Fibroblast of skin of abdomen (primary cell): ENCODE results near the gene UNC45A.

Source experiments
- DNase-seq: peaks from one replicate; pipeline ENCODE4 v3.0.0-alpha.2; 2013

The UNC45A gene

GRCh38 chr15:90946941-90947576, 12.0 kb downstream of the UNC45A start:
- no peak for DNase-seq

GRCh38 chr15:90947577-90948357, 12.7 kb downstream of the UNC45A start:
- DNase-seq: no peak

GRCh38 chr15:90948506-90948905, 13.4 kb downstream of the UNC45A start:
- DNase-seq: no peak

GRCh38 chr15:90949979-90950675, 15.0 kb downstream of the UNC45A start:
- DNase-seq: no peak

- DNase-seq: no peak
Measured at GRCh38 chr15:90950676-90951075, 15.6 kb downstream of the UNC45A start.

GRCh38 chr15:90952901-90953677, 18.0 kb downstream of the UNC45A start:
- no peak for DNase-seq

- DNase-seq: no peak
Measured at GRCh38 chr15:90953947-90954711, 19.0 kb downstream of the UNC45A start.

- peak; percentile 95 for DNase-seq
Measured at GRCh38 chr15:90954712-90955623, 19.9 kb downstream of the UNC45A start, which contains the start of gene RCCD1. RCCD1 (plus strand) TSS chr15:90954884; CDS start chr15:90956735, 1,851 bp downstream.

GRCh38 chr15:90955624-90956273, 20.7 kb downstream of the UNC45A start:
- no peak for DNase-seq

- DNase-seq: peak; percentile 70
Measured at GRCh38 chr15:90956274-90957030, 21.4 kb downstream of the UNC45A start.

GRCh38 chr15:90957031-90957790, 22.1 kb downstream of the UNC45A start:
- peak; percentile 51 for DNase-seq

- DNase-seq: no peak
Measured at GRCh38 chr15:90957791-90958190, 22.7 kb downstream of the UNC45A start.

- no peak for DNase-seq
Measured at GRCh38 chr15:90959028-90959595, 24.0 kb downstream of the UNC45A start.

GRCh38 chr15:90959894-90960293, 24.8 kb downstream of the UNC45A start:
- peak; percentile 26 for DNase-seq

- DNase-seq: no peak
Measured at GRCh38 chr15:90960298-90961091, 25.4 kb downstream of the UNC45A start.

- no peak for DNase-seq
Measured at GRCh38 chr15:90962021-90962420, 26.9 kb downstream of the UNC45A start.

- DNase-seq: no peak
Measured at GRCh38 chr15:90966262-90966661, 31.2 kb downstream of the UNC45A start.
